ENCODE results near the gene PPP1R12B.
"Not testable (repeated sequence)": the region's sequence is repeated elsewhere in the genome, so short reads cannot be mapped to it uniquely, and the experiment has no call there.

PPP1R12B gene

GRCh38 chr1:202432338-202432737 is 83.8 kb downstream of the PPP1R12B start:
- H3K4me1 Mint-ChIP-seq; H3K4me3 Mint-ChIP-seq; H3K27me3 Mint-ChIP-seq; H3K27ac Mint-ChIP-seq; DNase-seq; H3K9me3 Mint-ChIP-seq; ATAC-seq (replicated peaks): not testable (repeated sequence)
- peaks cover 19 to 32% of the 10 kb centered on the region in 2 donors for H3K36me3 Mint-ChIP-seq

- Mint-ChIP-seq H3K36me3 (peaks cover 24 to 35% of the 10 kb centered on the region in 2 donors), H3K9me3 (no peaks in the 10 kb centered on the region), H3K27ac (no peak overlapping the region), H3K4me3 (no peak overlapping the region), H3K4me1 (no peaks in the 10 kb centered on the region), H3K27me3 (no peaks in the 10 kb centered on the region)
- DNase-seq (no peak), ATAC-seq (replicated peaks) (no peak)
Observed at GRCh38 chr1:202433155-202434043, 84.9 kb downstream of the PPP1R12B start.

- no peak for DNase-seq
- H3K9me3 Mint-ChIP-seq: no peaks in the 10 kb centered on the region
- peaks cover 28 to 42% of the 10 kb centered on the region in 2 donors for H3K36me3 Mint-ChIP-seq
- no peaks in the 10 kb centered on the region for H3K27me3 Mint-ChIP-seq
- no peak overlapping the region for H3K4me3 Mint-ChIP-seq
- no peaks in the 10 kb centered on the region for H3K4me1 Mint-ChIP-seq
- H3K27ac Mint-ChIP-seq: no peak overlapping the region
- ATAC-seq (replicated peaks): no peak
Observed at GRCh38 chr1:202434059-202434458, 85.6 kb downstream of the PPP1R12B start.

- Mint-ChIP-seq H3K9me3 (no peaks in the 10 kb centered on the region), H3K36me3 (peaks cover 34 to 36% of the 10 kb centered on the region in 2 donors), H3K4me1 (no peaks in the 10 kb centered on the region), H3K27ac (no peak overlapping the region), H3K4me3 (no peak overlapping the region), H3K27me3 (no peaks in the 10 kb centered on the region)
- DNase-seq (no peak), ATAC-seq (replicated peaks) (no peak)
Observed at GRCh38 chr1:202438393-202439174, 90.1 kb downstream of the PPP1R12B start.

- Mint-ChIP-seq H3K27ac (no peak overlapping the region), H3K4me3 (no peak overlapping the region), H3K27me3 (no peaks in the 10 kb centered on the region), H3K9me3 (no peaks in the 10 kb centered on the region), H3K36me3 (peaks cover 34 to 36% of the 10 kb centered on the region in 2 donors), H3K4me1 (no peaks in the 10 kb centered on the region)
- no peak for ATAC-seq (replicated peaks)
- no peak for DNase-seq
Observed at GRCh38 chr1:202439308-202439707, 90.8 kb downstream of the PPP1R12B start.

DNA sequence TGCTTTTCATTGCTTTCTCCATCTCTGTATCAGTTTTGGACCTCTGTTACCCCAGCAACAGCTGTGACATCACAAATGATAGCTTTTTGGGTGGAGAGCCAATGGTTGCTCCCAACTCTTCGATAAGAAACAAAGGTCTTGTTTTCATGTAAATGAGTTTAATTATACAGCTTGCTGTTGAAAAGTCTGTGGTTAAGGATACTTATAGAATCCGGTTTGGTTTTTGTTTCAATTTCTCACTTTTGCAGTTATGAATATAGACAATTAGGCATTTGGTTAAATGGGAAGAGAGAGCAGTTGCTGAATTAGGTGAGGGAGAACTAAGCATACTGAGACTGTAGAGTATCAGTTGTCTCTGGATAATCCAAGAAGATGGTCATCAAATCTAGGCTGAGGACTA is 99.6 kb downstream of the PPP1R12B start:
- peaks cover 23 to 43% of the 10 kb centered on the region in 2 donors for H3K36me3 Mint-ChIP-seq
- H3K27ac Mint-ChIP-seq: not testable (repeated sequence)

GRCh38 chr1:202451641-202452040 is 103.1 kb downstream of the PPP1R12B start:
- H3K36me3 Mint-ChIP-seq: peaks cover 25 to 42% of the 10 kb centered on the region in 2 donors

More for the DNA sequence above, 99.6 kb downstream of the PPP1R12B start:
- not testable (repeated sequence) for H3K4me3 Mint-ChIP-seq; H3K27me3 Mint-ChIP-seq; H3K4me1 Mint-ChIP-seq; DNase-seq; ATAC-seq (replicated peaks); H3K9me3 Mint-ChIP-seq

DNA sequence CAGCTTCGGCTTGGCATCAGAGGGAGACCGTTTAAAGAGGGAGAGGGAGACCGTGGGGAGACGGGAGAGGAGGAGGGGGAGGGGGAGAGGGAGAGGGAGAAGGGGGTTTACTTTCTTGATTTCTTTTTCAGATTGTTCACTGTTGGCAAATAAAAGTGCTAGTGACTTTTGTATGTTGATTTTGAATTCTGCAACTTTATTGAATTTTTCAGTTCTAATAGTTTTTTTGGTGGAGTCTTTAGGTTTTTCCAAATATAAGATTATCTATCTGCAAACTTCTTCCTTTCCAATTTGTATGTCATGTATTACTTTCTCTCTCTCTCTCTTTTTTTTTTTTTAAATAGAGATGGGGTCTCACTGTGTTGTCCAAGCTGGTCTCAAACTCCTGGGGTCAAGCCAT is 104.0 kb downstream of the PPP1R12B start:
- Mint-ChIP-seq H3K27ac (no peak overlapping the region), H3K9me3 (no peaks in the 10 kb centered on the region), H3K27me3 (no peaks in the 10 kb centered on the region), H3K36me3 (peaks cover 25 to 42% of the 10 kb centered on the region in 2 donors), H3K4me3 (no peak overlapping the region), H3K4me1 (peaks cover 0 to 6% of the 10 kb centered on the region in 2 donors)
- ATAC-seq (replicated peaks) (no peak), DNase-seq (no peak)

More at GRCh38 chr1:202451641-202452040, 103.1 kb downstream of the PPP1R12B start:
- not testable (repeated sequence) for H3K9me3 Mint-ChIP-seq; DNase-seq; ATAC-seq (replicated peaks); H3K27me3 Mint-ChIP-seq; H3K4me1 Mint-ChIP-seq; H3K27ac Mint-ChIP-seq; H3K4me3 Mint-ChIP-seq

DNA sequence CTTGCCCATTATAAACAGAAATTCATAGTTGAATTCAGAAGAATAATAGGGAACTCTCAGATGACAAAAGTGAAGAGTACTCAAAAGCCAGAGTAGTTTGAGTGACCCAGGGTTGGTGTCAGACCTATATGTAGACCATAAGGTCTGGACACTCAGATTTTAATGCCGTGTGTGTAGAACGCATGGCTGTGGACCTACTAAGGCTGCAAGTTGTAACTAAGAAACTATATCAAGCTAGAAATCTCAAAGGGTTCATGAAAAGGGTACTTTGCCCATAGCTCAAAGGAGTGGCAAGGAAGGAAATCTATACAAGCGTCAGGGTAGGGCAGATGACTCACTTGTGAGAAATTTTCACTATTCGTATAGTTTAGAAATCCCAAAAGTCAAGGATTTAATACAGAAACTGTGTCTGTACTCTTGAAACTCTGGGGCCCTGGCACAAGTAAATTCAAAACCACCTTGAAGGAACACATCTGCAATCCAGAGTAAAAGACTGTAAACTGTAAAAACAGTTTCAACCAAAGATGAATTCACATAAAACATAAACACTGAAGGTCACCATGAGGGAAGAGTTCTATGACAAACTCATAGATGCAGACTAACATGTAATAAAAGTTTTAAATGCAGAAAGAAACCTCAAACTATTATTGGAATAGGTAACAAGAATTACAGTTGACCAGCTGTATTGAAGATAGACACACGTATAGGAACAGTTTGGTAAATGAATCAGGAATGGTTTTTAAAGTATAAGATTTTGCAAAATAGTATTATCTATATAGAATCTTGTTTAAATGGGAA is 108.1 kb downstream of the PPP1R12B start:
- DNase-seq; H3K27me3 Mint-ChIP-seq; H3K9me3 Mint-ChIP-seq; ATAC-seq (replicated peaks); H3K27ac Mint-ChIP-seq; H3K4me1 Mint-ChIP-seq; H3K4me3 Mint-ChIP-seq: not testable (repeated sequence)
- peaks cover 15 to 23% of the 10 kb centered on the region in 2 donors for H3K36me3 Mint-ChIP-seq

GRCh38 chr1:202458651-202459050 is 110.2 kb downstream of the PPP1R12B start:
- ATAC-seq (replicated peaks); H3K4me3 Mint-ChIP-seq; DNase-seq; H3K9me3 Mint-ChIP-seq; H3K4me1 Mint-ChIP-seq; H3K27me3 Mint-ChIP-seq; H3K27ac Mint-ChIP-seq: not testable (repeated sequence)
- H3K36me3 Mint-ChIP-seq: peaks cover 7 to 11% of the 10 kb centered on the region in 2 donors

- H3K27me3 Mint-ChIP-seq; H3K4me3 Mint-ChIP-seq; H3K36me3 Mint-ChIP-seq; H3K9me3 Mint-ChIP-seq; H3K27ac Mint-ChIP-seq; DNase-seq; ATAC-seq (replicated peaks); H3K4me1 Mint-ChIP-seq: not testable (repeated sequence)
Observed at GRCh38 chr1:202459470-202460142, 111.1 kb downstream of the PPP1R12B start.

- DNase-seq; ATAC-seq (replicated peaks); H3K36me3 Mint-ChIP-seq; H3K27ac Mint-ChIP-seq; H3K4me3 Mint-ChIP-seq; H3K4me1 Mint-ChIP-seq; H3K9me3 Mint-ChIP-seq; H3K27me3 Mint-ChIP-seq: not testable (repeated sequence)
Observed at GRCh38 chr1:202460143-202460495, 111.6 kb downstream of the PPP1R12B start.

GRCh38 chr1:202462342-202463076 is 114.0 kb downstream of the PPP1R12B start:
- Mint-ChIP-seq H3K9me3 (no peaks in the 10 kb centered on the region), H3K27ac (no peak overlapping the region), H3K27me3 (peaks cover 0 to 3% of the 10 kb centered on the region in 2 donors), H3K4me1 (no peaks in the 10 kb centered on the region), H3K4me3 (no peak overlapping the region), H3K36me3 (peaks cover 2 to 4% of the 10 kb centered on the region in 2 donors)
- DNase-seq: no peak
- no peak for ATAC-seq (replicated peaks)
